ENCODE results near the gene PDE4C.
A peak's percentile ranks its signal among the peaks of the same experiment; 100 is the strongest.

PDE4C gene

DNA sequence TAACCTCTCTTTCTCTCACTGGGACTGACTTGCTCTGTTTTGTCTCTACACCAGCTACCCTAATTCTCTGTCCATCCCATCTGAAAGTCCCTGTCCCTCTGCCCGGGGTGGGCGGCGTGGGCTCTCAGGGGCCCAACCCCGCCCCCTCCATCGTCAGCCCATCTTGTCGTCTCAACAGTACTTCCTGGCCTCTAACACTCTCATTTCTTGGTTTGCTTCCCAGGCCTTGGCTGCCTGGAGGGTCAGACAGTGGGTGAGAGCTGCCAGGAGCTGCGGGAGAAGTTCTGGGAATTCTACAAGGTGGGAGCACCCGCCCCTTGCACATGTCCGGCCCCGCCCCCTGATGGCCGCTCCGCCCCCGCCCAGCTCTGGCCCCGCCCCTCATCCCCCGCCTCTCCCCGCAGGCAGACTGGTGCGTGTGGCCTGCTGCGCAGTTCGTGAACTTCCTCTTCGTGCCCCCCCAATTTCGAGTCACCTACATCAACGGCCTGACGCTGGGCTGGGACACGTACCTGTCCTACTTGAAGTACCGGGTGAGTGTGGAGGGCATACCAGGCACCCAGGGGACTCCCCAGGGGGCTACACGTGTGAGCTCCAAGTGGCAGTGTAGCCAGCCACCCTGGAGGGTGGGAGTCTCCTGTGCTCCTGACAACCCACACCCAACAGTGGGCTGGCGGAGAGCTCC lies 31.5 kb downstream of the PDE4C start:
- no peak for DNase-seq

DNA sequence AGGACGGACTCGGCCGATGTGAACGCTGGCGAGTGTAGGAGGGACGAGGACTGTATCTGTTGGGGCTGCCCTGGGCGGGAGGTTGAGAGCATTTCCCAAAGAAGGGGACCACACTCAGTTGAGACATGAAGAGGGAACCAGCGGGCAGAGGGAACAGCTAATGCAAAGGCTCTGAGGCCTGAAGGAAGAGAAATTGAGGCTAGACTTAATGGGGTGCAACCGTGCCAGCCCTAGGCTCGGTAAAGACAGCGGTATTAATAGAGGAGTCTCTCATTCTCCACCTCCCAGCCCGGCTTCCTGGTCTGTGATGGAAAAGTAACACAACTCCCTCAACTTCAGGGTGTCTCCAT lies 32.1 kb downstream of the PDE4C start:
- no peak for DNase-seq

DNA sequence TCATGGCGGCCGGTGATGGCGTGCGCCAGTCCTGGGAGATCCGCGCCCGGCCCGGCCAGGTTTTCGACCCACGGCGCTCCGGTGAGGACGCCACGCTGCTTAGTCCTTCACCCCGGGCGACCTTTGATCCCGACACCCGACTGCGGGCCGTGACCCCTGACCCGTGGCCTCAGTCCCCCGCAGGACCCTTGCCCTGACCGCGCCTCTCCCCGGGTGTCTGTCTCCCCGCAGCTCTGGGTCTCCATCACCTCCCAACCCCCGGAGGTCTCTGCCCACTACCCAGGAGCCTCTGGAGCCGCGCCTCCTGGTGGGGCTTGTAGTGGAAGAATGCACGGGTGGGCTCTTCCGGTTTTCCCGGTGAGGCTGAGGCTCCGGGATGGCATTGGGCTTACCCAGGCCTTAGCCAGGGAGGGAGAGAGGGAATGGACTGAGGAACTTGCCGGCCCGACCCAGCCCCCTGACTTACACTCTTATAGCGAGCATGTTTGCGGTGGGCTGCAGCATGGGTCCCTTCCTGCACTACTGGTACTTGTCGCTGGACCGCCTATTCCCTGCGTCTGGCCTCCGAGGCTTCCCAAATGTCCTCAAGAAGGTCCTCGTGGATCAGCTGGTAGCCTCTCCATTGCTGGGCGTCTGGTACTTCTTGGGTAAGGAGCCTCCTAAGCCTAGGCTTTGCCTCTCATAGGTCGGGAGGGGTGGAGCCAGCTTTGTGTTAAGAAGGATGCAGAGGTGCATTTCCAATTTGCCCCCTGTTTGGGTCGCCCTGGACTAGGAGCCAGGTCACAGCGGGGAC lies 32.7 kb downstream of the PDE4C start:
- peak; percentile 39 for DNase-seq

DNA sequence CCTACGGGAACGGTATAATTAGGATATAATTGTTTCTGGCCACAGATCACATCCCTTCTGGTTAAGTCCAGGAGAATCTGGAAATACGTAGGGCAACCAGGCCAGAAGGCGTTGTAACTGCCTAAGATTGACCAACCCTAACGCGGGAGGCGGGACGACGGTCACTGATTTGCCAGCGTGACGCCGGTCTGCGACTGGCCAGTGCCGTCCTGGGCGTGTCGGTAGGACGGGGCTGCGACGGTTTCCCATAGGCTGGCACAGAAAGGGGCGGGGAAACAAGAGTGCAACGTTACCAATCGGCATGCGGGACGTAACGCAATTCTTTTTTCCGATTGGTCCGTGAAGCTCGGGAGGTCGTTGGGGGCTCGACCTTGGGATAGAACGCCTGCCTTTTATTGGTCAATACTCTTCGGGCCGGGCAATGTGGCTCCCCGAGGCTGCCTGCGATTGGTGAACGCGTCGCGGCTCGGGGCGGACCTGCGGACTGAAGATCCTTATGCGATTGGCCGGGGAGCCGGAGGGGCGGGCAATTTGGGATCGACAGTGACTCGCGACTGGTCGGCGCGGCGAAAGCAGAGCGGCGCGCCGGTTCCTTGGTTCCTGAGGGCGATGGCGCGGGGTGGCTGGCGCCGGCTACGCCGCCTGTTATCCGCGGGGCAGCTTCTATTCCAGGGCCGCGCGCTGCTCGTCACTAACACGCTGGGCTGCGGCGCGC lies 33.4 kb downstream of the PDE4C start, which contains the start of gene MPV17L2:
Gene MPV17L2 (plus strand): TSS at position 546 of the 715 bp plus-strand sequence. CDS start 64 bp downstream, at position 610.
- DNase-seq: peak; percentile 100

DNA sequence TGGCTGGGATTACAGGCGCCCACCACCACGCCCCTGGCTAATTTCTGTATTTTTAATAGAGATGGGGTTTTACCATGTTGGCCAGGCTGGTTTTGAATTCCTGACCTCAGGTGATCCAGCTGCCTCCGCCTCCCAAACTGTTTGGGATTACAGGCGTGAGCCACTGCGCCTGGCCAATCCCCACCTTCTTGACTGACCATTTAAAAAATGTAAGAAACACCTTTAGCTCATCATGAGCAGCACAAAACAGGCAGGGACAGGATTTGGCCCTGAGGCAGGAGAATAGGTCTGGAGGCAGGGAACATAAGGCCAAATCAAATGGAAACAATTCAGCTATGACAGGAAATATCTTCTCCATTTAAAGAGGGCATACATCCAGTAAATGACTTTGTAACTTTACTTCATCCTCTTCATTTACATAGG lies 34.6 kb downstream of the PDE4C start:
- DNase-seq: no peak

DNA sequence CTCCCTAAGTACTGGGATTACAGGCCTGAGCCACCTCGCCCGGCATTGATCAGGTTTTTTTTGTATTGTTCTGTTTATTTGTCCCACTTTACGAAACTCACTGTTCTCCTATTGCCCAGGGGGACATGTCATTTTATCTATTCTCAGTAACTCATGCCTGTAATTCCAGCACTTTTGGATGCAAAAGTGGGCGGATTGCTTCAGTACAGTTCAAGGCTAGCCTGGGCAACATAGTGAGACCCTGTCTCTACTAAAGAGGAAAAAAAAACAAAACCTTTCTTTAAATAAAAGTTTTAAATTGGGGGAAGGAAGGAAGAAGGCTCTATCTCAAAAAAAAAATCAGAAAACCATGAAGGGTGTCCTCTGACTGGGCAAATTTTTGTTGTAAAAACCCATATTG lies 36.0 kb downstream of the PDE4C start:
- no peak for DNase-seq

DNA sequence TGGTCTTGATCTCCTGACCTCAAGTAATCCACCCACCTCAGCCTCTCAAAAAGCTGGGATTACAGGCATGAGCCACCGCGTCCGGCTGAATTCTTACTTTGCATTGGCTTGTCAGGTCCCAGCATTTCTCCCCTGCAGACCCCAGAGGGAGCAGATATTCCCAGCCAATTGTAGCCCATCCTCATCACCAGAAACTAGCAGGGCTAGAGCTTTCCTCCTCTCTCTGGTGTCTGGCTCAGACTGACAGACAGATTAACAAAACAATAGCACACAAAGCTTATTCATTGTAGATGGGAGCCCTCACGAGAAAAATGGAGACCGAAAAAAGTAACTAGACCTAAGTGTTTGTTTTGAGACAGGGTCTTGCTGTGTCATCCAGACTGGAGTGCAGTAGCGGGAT lies 40.7 kb downstream of the PDE4C start:
- no peak for DNase-seq

DNA sequence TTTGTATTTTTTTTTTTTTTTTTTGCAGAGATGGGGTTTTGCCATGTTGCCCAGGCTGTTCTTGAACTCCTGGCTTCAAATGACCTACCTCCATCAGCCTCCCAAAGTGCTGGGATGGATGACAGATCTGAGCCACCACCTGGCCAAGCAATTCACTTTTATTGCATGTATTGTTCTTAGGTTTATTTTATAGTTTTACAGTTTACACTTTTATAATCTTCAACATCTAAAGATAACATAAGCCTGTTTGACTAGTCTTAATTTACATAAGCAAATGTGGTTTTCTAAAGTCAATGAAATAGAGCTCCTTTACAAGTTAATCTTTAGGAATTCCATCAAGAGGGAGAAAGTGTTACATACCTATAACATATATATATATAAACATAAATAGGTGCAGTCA lies 42.7 kb downstream of the PDE4C start:
- DNase-seq: no peak

DNA sequence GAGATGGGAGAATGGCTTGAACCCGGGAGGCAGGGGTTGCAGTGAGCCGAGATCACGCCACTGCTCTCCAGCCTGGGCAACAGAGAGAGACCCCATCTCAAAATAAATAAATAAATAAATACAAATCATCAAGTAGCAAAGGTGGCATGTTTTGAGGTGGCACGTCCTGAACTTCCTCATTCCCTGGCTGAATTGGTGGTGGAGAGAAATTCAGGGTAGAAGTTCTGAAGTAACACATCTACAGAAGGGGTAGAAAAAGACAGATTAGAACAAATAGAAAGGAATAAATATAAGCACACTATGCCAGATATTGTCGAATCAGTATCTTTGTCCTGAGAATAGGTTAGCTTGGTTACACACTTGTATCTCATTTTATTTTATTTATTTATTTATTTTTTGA lies 46.3 kb downstream of the PDE4C start:
- DNase-seq: no peak

DNA sequence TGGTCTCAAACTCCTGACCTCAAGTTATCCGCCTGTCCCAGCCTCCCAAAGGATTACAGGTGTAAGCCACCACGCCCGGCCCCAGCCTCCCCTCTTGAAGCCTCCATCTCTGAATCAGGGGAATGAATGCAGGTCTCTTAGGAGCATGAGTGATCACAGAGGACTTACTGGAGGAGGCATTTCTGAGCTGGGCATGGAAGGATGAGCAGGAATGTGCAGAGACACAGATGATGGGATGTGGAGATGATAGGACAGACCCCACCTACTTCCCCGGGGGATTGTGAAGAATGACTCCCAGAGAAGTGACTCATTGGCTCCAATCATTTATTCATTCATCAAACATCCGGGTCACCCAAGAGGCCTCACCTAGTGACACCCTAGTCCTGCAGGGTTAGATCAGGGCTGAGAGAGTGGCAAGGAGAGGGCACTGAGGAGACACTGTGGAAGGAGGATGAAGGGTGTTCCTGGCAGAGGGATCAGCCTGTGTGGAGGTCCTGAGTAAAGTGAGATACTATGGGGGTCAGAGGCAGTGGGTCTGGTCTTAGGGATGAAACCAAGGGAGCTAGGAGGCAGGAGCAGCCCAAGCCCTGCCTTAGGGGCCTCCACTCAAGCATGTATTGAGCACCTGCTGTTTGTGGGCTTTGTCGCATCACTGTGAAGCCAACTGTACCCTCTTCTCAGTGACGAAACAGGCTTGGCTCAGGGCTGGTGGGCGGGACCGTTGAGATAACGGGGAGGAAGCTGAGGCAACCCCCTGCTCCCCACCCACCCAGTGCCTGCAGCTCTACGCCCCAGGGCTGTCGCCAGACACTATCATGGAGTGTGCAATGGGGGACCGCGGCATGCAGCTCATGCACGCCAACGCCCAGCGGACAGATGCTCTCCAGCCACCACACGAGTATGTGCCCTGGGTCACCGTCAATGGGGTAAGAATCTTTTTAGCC lies 49.6 kb downstream of the PDE4C start:
- peak; percentile 51 for DNase-seq

DNA sequence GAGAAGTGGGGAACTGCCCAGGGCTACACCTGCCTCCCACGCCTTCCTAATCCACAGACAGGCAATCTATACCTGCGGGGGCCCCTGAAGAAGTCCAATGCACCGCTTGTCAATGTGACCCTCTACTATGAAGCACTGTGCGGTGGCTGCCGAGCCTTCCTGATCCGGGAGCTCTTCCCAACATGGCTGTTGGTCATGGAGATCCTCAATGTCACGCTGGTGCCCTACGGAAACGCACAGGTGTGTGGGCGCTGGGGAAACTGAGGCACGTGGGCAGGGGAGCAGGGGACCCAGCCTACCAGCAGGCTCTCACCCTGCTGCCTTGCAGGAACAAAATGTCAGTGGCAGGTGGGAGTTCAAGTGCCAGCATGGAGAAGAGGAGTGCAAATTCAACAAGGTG lies 51.3 kb downstream of the PDE4C start:
- DNase-seq: no peak
